ENCODE data around the gene RPL29.

RPL29 gene

GRCh38 chr3:51962854-51963530 is 32.7 kb downstream of the RPL29 start:
- peak; percentile 67 for DNase-seq (ENCODE audit: low spot score)

- DNase-seq (ENCODE audit: low spot score), result no peak
Observed at GRCh38 chr3:51961602-51962569, 33.8 kb downstream of the RPL29 start.

GRCh38 chr3:51961011-51961410 is 34.7 kb downstream of the RPL29 start:
- DNase-seq (ENCODE audit: low spot score), result no peak

- no peak for DNase-seq (ENCODE audit: low spot score)
Observed at GRCh38 chr3:51960386-51960785, 35.3 kb downstream of the RPL29 start.

GRCh38 chr3:51959651-51960050 is 36.0 kb downstream of the RPL29 start:
- no peak for DNase-seq (ENCODE audit: low spot score)

GRCh38 chr3:51958603-51959521 is 36.8 kb downstream of the RPL29 start:
- DNase-seq (ENCODE audit: low spot score), result no peak

- DNase-seq (ENCODE audit: low spot score), result no peak
Observed at GRCh38 chr3:51957520-51958205, 38.0 kb downstream of the RPL29 start.

- DNase-seq (ENCODE audit: low spot score), result peak; percentile 76
Observed at GRCh38 chr3:51955893-51956770, 39.6 kb downstream of the RPL29 start.

- peak; percentile 95 for DNase-seq (ENCODE audit: low spot score)
Observed at GRCh38 chr3:51955175-51955892, 40.4 kb downstream of the RPL29 start, which contains the start of gene GPR62. Gene GPR62 (plus strand): TSS chr3:51955381. CDS start chr3:51955653, 272 bp downstream.

- DNase-seq (ENCODE audit: low spot score), result no peak
Observed at GRCh38 chr3:51954713-51955112, 41.0 kb downstream of the RPL29 start.

- DNase-seq (ENCODE audit: low spot score), result no peak
Observed at GRCh38 chr3:51954105-51954504, 41.6 kb downstream of the RPL29 start.

GRCh38 chr3:51953445-51953844 is 42.2 kb downstream of the RPL29 start:
- no peak for DNase-seq (ENCODE audit: low spot score)

- no peak for DNase-seq (ENCODE audit: low spot score)
Observed at GRCh38 chr3:51950899-51951298, 44.8 kb downstream of the RPL29 start.

GRCh38 chr3:51949121-51949520 is 46.6 kb downstream of the RPL29 start:
- no peak for DNase-seq (ENCODE audit: low spot score)

- no peak for DNase-seq (ENCODE audit: low spot score)
Observed at GRCh38 chr3:51948016-51948580, 47.6 kb downstream of the RPL29 start.

- DNase-seq (ENCODE audit: low spot score), result no peak
Observed at GRCh38 chr3:51947215-51947900, 48.3 kb downstream of the RPL29 start.

- DNase-seq (ENCODE audit: low spot score), result no peak
Observed at GRCh38 chr3:51946796-51947195, 48.9 kb downstream of the RPL29 start.

GRCh38 chr3:51945926-51946705 is 49.6 kb downstream of the RPL29 start:
- no peak for DNase-seq (ENCODE audit: low spot score)

Measured in globus pallidus (tissue), 1 donor.